Right lobe of liver (tissue), 4 donors: Measurements from ENCODE around the gene SEC24D.

Experiments used
- POLR2A ChIP-seq: fragments of 450-650 bp; IDR thresholded peaks from one replicate; pipeline ENCODE4 v1.6.1; 2017; ENCODE audit warnings: antibody characterized with exemption, mild to moderate bottlenecking
- TF ChIP-seq, protein P1 (sequence below), 4 donors: fragments of 200-600 bp in 3 of 4; fragments of 450-650 bp in 1 of 4; IDR thresholded peaks; one replicate each; pipeline versions ENCODE4 v1.5.1 to v1.8.0; 2016 to 2022; ENCODE audit warnings: antibody characterized with exemption in 4 of 4, mild to moderate bottlenecking in 2 of 4
- donor health status: DM: no; HTN: no; CAD: no.
- donor health status: DM: no; HTN: no; CAD: no.
- donor health status: DM: no; HTN: yes; CAD: no.

DNA sequence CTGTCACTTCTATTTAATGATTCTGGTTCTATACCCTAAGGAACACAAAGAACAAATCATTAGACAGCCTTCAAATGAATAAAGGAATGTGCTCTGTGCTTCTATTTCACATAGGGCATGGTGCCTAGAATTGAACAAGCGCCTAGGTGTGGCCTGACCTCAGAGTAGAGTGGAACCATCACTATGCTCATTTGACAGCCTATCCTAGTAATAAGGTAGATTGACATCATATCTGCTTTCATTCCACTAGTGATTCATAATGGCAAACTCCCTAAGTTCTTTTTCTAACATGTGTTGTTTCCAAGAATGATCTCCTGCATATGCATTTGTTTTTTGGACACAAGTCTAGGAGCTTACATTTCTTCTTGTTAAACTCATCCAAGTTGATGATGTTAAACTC lies 114.2 kb downstream of the SEC24D start:
- TF ChIP-seq, protein P1, sequence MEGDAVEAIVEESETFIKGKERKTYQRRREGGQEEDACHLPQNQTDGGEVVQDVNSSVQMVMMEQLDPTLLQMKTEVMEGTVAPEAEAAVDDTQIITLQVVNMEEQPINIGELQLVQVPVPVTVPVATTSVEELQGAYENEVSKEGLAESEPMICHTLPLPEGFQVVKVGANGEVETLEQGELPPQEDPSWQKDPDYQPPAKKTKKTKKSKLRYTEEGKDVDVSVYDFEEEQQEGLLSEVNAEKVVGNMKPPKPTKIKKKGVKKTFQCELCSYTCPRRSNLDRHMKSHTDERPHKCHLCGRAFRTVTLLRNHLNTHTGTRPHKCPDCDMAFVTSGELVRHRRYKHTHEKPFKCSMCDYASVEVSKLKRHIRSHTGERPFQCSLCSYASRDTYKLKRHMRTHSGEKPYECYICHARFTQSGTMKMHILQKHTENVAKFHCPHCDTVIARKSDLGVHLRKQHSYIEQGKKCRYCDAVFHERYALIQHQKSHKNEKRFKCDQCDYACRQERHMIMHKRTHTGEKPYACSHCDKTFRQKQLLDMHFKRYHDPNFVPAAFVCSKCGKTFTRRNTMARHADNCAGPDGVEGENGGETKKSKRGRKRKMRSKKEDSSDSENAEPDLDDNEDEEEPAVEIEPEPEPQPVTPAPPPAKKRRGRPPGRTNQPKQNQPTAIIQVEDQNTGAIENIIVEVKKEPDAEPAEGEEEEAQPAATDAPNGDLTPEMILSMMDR (IDR thresholded peaks at IDR 0.05), result no peak
- TF ChIP-seq POLR2A, result no peak
